ENCODE data around the gene HAPSTR1. TPM values are rescaled to one million over a fixed set of nuclear protein-coding genes. Genes with fewer than 3 reads are reported as not detected.
A peak's percentile ranks its signal among the peaks of the same experiment; 100 is the strongest.

The HAPSTR1 gene
- total and polyA plus RNA-seq, 2 of the 13 experiments (the other 11 are each of a cell fraction or from before 2014, with no cell fraction given): 25.2 to 83.2 TPM

DNA sequence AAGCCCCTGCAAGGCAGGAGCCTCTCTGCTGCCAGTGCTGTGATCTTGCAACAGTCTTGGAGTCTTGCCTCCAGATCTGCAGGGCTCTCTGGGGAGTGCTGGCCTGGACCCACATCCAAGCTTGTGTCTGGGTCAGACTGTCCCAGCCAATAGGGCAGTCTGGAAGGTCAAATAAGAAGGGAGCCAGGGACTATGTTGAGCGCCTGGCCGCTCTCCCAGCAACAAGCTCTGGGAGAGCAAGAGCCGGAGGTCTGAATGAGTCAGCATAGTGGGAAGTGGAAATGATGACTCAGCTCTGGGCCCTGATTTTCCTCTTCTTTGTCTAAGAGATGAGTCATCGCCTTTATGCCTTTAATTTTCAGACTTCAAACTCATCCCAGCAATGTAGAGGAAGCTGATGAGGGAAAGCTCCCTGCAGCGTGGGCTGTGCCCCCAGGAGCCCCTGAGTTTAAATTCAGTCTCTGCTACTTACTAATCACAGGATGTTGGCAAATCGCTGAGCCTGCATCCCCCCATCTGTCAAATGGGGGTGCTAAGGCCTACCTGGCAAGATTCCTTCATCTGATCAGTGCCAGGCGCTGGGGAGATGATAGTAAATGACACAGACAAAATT is 43.6 kb upstream of the HAPSTR1 start (continued):
- TF ChIP-seq ETV6 (CRISPR knock-in tag; conservative IDR thresholded peaks at IDR 0.05): no peak
- no peak for TF ChIP-seq GABPA (IDR thresholded peaks at IDR 0.05; ENCODE audit: low read depth, low read length)
- TF ChIP-seq GABPA (CRISPR knock-in tag; IDR thresholded peaks at IDR 0.05; ENCODE audit: low read depth): 0 out of 2 replicates have a peak, but pooled peaks have one; percentile 27
- TF ChIP-seq SOX5 (CRISPR knock-in tag; IDR thresholded peaks at IDR 0.05; ENCODE audit: borderline replicate concordance): peak; percentile 77
- TF ChIP-seq, protein P1, sequence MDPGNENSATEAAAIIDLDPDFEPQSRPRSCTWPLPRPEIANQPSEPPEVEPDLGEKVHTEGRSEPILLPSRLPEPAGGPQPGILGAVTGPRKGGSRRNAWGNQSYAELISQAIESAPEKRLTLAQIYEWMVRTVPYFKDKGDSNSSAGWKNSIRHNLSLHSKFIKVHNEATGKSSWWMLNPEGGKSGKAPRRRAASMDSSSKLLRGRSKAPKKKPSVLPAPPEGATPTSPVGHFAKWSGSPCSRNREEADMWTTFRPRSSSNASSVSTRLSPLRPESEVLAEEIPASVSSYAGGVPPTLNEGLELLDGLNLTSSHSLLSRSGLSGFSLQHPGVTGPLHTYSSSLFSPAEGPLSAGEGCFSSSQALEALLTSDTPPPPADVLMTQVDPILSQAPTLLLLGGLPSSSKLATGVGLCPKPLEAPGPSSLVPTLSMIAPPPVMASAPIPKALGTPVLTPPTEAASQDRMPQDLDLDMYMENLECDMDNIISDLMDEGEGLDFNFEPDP (CRISPR knock-in tag; conservative IDR thresholded peaks at IDR 0.05): no peak
- 0 out of 2 replicates have a peak, but pooled peaks have one; percentile 28 for TF ChIP-seq ZNF124 (CRISPR knock-in tag; IDR thresholded peaks at IDR 0.05)
- TF ChIP-seq, protein P2, sequence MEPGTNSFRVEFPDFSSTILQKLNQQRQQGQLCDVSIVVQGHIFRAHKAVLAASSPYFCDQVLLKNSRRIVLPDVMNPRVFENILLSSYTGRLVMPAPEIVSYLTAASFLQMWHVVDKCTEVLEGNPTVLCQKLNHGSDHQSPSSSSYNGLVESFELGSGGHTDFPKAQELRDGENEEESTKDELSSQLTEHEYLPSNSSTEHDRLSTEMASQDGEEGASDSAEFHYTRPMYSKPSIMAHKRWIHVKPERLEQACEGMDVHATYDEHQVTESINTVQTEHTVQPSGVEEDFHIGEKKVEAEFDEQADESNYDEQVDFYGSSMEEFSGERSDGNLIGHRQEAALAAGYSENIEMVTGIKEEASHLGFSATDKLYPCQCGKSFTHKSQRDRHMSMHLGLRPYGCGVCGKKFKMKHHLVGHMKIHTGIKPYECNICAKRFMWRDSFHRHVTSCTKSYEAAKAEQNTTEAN (CRISPR knock-in tag; conservative IDR thresholded peaks at IDR 0.05): no peak
- no peak for TF ChIP-seq STAG1 (CRISPR knock-in tag; IDR thresholded peaks at IDR 0.05)
- TF ChIP-seq ZFP36L1 (CRISPR knock-in tag; IDR thresholded peaks at IDR 0.05): no peak
- TF ChIP-seq AGO2 (optimal IDR thresholded peaks at IDR 0.05; ENCODE audit: low read depth, low read length): no peak
- TF ChIP-seq, protein P3, sequence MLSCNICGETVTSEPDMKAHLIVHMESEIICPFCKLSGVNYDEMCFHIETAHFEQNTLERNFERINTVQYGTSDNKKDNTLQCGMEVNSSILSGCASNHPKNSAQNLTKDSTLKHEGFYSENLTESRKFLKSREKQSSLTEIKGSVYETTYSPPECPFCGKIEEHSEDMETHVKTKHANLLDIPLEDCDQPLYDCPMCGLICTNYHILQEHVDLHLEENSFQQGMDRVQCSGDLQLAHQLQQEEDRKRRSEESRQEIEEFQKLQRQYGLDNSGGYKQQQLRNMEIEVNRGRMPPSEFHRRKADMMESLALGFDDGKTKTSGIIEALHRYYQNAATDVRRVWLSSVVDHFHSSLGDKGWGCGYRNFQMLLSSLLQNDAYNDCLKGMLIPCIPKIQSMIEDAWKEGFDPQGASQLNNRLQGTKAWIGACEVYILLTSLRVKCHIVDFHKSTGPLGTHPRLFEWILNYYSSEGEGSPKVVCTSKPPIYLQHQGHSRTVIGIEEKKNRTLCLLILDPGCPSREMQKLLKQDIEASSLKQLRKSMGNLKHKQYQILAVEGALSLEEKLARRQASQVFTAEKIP (CRISPR knock-in tag; IDR thresholded peaks at IDR 0.05; ENCODE audit: borderline replicate concordance): no peak
- no peak for TF ChIP-seq THYN1 (CRISPR knock-in tag; IDR thresholded peaks at IDR 0.05; ENCODE audit: borderline replicate concordance, low read depth)
- no peak for TF ChIP-seq RAD51 (IDR thresholded peaks at IDR 0.05; ENCODE audit: borderline replicate concordance)
- TF ChIP-seq ZZZ3 (CRISPR knock-in tag; IDR thresholded peaks at IDR 0.05; ENCODE audit: borderline replicate concordance): 0 out of 2 replicates have a peak, but pooled peaks have one; percentile 49
- TF ChIP-seq, protein P4, sequence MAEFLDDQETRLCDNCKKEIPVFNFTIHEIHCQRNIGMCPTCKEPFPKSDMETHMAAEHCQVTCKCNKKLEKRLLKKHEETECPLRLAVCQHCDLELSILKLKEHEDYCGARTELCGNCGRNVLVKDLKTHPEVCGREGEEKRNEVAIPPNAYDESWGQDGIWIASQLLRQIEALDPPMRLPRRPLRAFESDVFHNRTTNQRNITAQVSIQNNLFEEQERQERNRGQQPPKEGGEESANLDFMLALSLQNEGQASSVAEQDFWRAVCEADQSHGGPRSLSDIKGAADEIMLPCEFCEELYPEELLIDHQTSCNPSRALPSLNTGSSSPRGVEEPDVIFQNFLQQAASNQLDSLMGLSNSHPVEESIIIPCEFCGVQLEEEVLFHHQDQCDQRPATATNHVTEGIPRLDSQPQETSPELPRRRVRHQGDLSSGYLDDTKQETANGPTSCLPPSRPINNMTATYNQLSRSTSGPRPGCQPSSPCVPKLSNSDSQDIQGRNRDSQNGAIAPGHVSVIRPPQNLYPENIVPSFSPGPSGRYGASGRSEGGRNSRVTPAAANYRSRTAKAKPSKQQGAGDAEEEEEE (CRISPR knock-in tag; IDR thresholded peaks at IDR 0.05; ENCODE audit: borderline replicate concordance): no peak
- TF ChIP-seq ZNF607 (CRISPR knock-in tag; IDR thresholded peaks at IDR 0.05; ENCODE audit: borderline replicate concordance): no peak
- TF ChIP-seq HNRNPK (IDR thresholded peaks at IDR 0.05; ENCODE audit: low read depth, low read length, poor library complexity, severe bottlenecking): no peak
- no peak for TF ChIP-seq CENPX (CRISPR knock-in tag; IDR thresholded peaks at IDR 0.05)
- TF ChIP-seq ZNF264 (CRISPR knock-in tag; IDR thresholded peaks at IDR 0.05): no peak
- no peak for TF ChIP-seq GZF1 (CRISPR knock-in tag; IDR thresholded peaks at IDR 0.05)
- TF ChIP-seq, protein P5, sequence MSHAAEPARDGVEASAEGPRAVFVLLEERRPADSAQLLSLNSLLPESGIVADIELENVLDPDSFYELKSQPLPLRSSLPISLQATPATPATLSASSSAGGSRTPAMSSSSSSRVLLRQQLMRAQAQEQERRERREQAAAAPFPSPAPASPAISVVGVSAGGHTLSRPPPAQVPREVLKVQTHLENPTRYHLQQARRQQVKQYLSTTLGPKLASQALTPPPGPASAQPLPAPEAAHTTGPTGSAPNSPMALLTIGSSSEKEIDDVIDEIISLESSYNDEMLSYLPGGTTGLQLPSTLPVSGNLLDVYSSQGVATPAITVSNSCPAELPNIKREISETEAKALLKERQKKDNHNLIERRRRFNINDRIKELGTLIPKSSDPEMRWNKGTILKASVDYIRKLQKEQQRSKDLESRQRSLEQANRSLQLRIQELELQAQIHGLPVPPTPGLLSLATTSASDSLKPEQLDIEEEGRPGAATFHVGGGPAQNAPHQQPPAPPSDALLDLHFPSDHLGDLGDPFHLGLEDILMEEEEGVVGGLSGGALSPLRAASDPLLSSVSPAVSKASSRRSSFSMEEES (CRISPR knock-in tag; IDR thresholded peaks at IDR 0.05): peak; percentile 41; the same call in 1 of the 2 replicates
